GM12878 (cell line): ENCODE measurements around the gene STX16. TPM values are rescaled to one million over a fixed set of nuclear protein-coding genes. Genes with fewer than 3 reads are reported as not detected.

Experiments used
- ATAC-seq: fragments of 200-7000 bp; cut with Tn5 transposase; 3 replicates; pipeline ENCODE4 v1.9.1; 2020; ENCODE audit warnings: mild to moderate bottlenecking, moderate library complexity
- BruUV-seq: library from RNA; stranded (reverse); fragments of 400-500 nt; replicated peaks from 2 replicates; lab custom pipeline; 2021; lab: Mats Ljungman, UMichigan
- CTCF ChIA-PET: fragments of 300-600 bp; sonication (Branson Sonifier 250); formaldehyde crosslinking; extraction: SDS; loops from one replicate; lab custom pipeline; 2021; ENCODE audit warnings: inconsistent platforms; lab: Yijun Ruan, JAX
- POLR2A ChIA-PET: fragments of 350-600 bp; formaldehyde crosslinking; extraction: SDS; loops from one replicate; lab custom pipeline; 2021; ENCODE audit warnings: inconsistent platforms; lab: Charles Lee
- RAD21 ChIA-PET: fragments of 300-600 bp; sonication (Branson Sonifier 250); formaldehyde crosslinking; loops from one replicate; lab custom pipeline; 2023; ENCODE audit warnings: antibody characterized with exemption; ENCODE audit not compliant: unreplicated experiment; lab: Charles Lee
- SMC1A ChIA-PET: fragments of 300-600 bp; sonication (Branson Sonifier 250); formaldehyde crosslinking; loops from one replicate; lab custom pipeline; 2023; ENCODE audit not compliant: unreplicated experiment, uncharacterized antibody; lab: Charles Lee
- DNase-seq: peaks from one replicate; pipeline ENCODE4 v3.0.0-alpha.2; 2011; ENCODE audit warnings: low read depth, low spot score
- FAIRE-seq: peaks from 3 replicates; lab custom pipeline; 2011; peaks lifted over from hg19 to GRCh38; lab: Jason Lieb, UNC
- H2AFZ ChIP-seq: 2 replicates; pipeline ENCODE4 v1.6.0; 2011; ENCODE audit warnings: low read depth, low read length, control low read depth; ENCODE audit not compliant: control insufficient read depth
- H3K27ac ChIP-seq: 2 replicates; pipeline ENCODE4 v1.5.1; 2011; ENCODE audit warnings: control low read depth; ENCODE audit not compliant: control insufficient read depth, insufficient read depth
- H3K27me3 ChIP-seq, 2 experiments: replicated peaks in 1 of 2; 2 replicates each; pipeline versions ENCODE4 v1.6.0 to v1.6.1; 2011; ENCODE audit warnings: low read length in 1 of 2; ENCODE audit not compliant: control insufficient read depth in 2 of 2, insufficient read depth in 2 of 2
- H3K36me3 ChIP-seq, 2 experiments: 2 replicates each; pipeline ENCODE4 v1.5.1; 2011; ENCODE audit warnings: low read length in 1 of 2; ENCODE audit not compliant: control insufficient read depth in 2 of 2, insufficient read depth in 2 of 2
- H3K4me1 ChIP-seq: 2 replicates; pipeline ENCODE4 v1.6.1; 2011; ENCODE audit warnings: mild to moderate bottlenecking, low read length, moderate library complexity, mixed read lengths; ENCODE audit not compliant: control insufficient read depth, insufficient read depth
- H3K4me2 ChIP-seq: 2 replicates; pipeline ENCODE4 v1.6.0; 2011; ENCODE audit warnings: control low read depth; ENCODE audit not compliant: control insufficient read depth, insufficient read depth
- H3K4me3 ChIP-seq: fragments of 200-600 bp; sonication (generic); 2 replicates; pipeline ENCODE4 v1.5.1; 2016
- H3K79me2 ChIP-seq: 2 replicates; pipeline ENCODE4 v1.6.0; 2011; ENCODE audit warnings: low read length; ENCODE audit not compliant: control insufficient read depth, insufficient read depth
- H3K9ac ChIP-seq: 2 replicates; pipeline ENCODE4 v1.8.0; 2011; ENCODE audit warnings: low read length, control low read depth, mixed read lengths; ENCODE audit not compliant: control insufficient read depth, insufficient read depth
- H3K9me3 ChIP-seq: replicated peaks from 3 replicates; pipeline ENCODE4 v1.5.1; 2011; ENCODE audit warnings: mild to moderate bottlenecking, low read length; ENCODE audit not compliant: control insufficient read depth, insufficient read depth
- H4K20me1 ChIP-seq: 2 replicates; pipeline ENCODE4 v1.6.0; 2011; ENCODE audit not compliant: control insufficient read depth, insufficient read depth
- BMI1 ChIP-seq: fragments of 450-650 bp; IDR thresholded peaks from 2 replicates; pipeline ENCODE4 v1.6.1; 2016; ENCODE audit warnings: mild to moderate bottlenecking, moderate library complexity, borderline replicate concordance
- CHD4 ChIP-seq: fragments of 200-600 bp; sonication (generic); IDR thresholded peaks from 2 replicates; pipeline ENCODE4 v1.6.1; 2016; ENCODE audit warnings: mild to moderate bottlenecking
- HCFC1 ChIP-seq: fragments of 150-350 bp; IDR thresholded peaks from 2 replicates; pipeline ENCODE4 v1.6.1; 2014; ENCODE audit warnings: low read length
- HDAC2 ChIP-seq: fragments of 200-600 bp; sonication (generic); IDR thresholded peaks from 2 replicates; pipeline ENCODE4 v1.6.1; 2017
- HDGF ChIP-seq: fragments of 450-650 bp; IDR thresholded peaks from 2 replicates; pipeline ENCODE4 v1.6.1; 2016; ENCODE audit warnings: antibody characterized with exemption
- JUNB ChIP-seq: IDR thresholded peaks from 2 replicates; pipeline ENCODE4 v1.6.1; 2016; ENCODE audit warnings: antibody characterized with exemption, mild to moderate bottlenecking
- KDM1A ChIP-seq: fragments of 200-600 bp; sonication (generic); IDR thresholded peaks from 2 replicates; pipeline ENCODE4 v1.6.1; 2016; ENCODE audit warnings: borderline replicate concordance
- SMC3 ChIP-seq: IDR thresholded peaks from 2 replicates; pipeline ENCODE4 v1.6.1; 2011; ENCODE audit warnings: low read length, improper control_type of control experiment, borderline replicate concordance
- SPI1 ChIP-seq: IDR thresholded peaks from 2 replicates; pipeline ENCODE4 v1.6.1; 2011; ENCODE audit warnings: low read depth, mild to moderate bottlenecking, low read length, moderate library complexity, borderline replicate concordance; ENCODE audit not compliant: insufficient read depth
- SUZ12 ChIP-seq: fragments of 200-600 bp; sonication (generic); IDR thresholded peaks from one replicate; pipeline ENCODE4 v1.6.1; 2018; ENCODE audit warnings: antibody characterized with exemption, mild to moderate bottlenecking; ENCODE audit not compliant: unreplicated experiment
- WGBS: methylation state at CpG from one replicate; pipeline ENCODE4 v1.1.6; 2016; ENCODE audit warnings: low lambda C conversion rate; ENCODE audit not compliant: insufficient replicate concordance, insufficient coverage; ENCODE audit errors: missing lambda C conversion rate; 5-methylcytosine and 5-hydroxymethylcytosine counted together
- in situ Hi-C: fragments of 300-500 bp; cut with MboI; formaldehyde crosslinking; loops from 9 replicates; pipeline ENCODE4 v1.14.3; 2018; ENCODE audit warnings: mixed read lengths
- intact Hi-C: fragments of 100-400 bp; cut with micrococcal nuclease; formaldehyde crosslinking; loops from one replicate; pipeline ENCODE4 v1.14.2; 2022; ENCODE audit not compliant: unreplicated experiment
- polyA plus RNA-seq, 11 experiments: library from polyadenylated mRNA; depleted of rRNA in 4 of 11; unstranded in 6 of 11; stranded (reverse) in 5 of 11; fragments of >200 nt; fragmentation: Nextera tagmentation in 4 of 11; fragmentation: Illumina TruSeq in 1 of 11; extraction: Ambion mirVana in 4 of 11; extraction: Trizol in 1 of 11; gene quantifications; 1 replicate in 1 of 11; 2 replicates in 10 of 11; pipeline versions ENCODE4 v1.2.1 to v1.2.3, GENCODE V29; 2011 to 2016; ENCODE audit warnings: inconsistent platforms in 2 of 11, missing spikeins in 2 of 11, low read depth in 1 of 11
- total RNA-seq, 4 experiments: library from RNA; depleted of rRNA in 3 of 4; stranded (reverse); fragments of >200 nt in 3 of 4; fragmentation: Illumina TruSeq in 1 of 4; extraction: Trizol in 1 of 4; gene quantifications; 2 replicates each; pipeline versions ENCODE4 v1.2.1 to v1.2.3, GENCODE V29; 2013 to 2021
- TF ChIP-seq, protein P1 (sequence below): IDR thresholded peaks from 2 replicates; pipeline ENCODE4 v1.6.1; 2011; ENCODE audit warnings: borderline replicate concordance, low read depth, mild to moderate bottlenecking, moderate library complexity, low read length; ENCODE audit not compliant: insufficient read depth, poor library complexity, severe bottlenecking
- TF ChIP-seq, protein P2 (sequence below): IDR thresholded peaks from 2 replicates; pipeline ENCODE4 v1.6.1; 2011; ENCODE audit warnings: borderline replicate concordance, low read depth, mild to moderate bottlenecking, moderate library complexity, mixed read lengths, low read length; ENCODE audit not compliant: insufficient read depth; ENCODE audit errors: extremely low read length
- TF ChIP-seq, protein P3 (sequence below): fragments of 450-650 bp; IDR thresholded peaks from 2 replicates; pipeline ENCODE4 v1.6.1; 2017; ENCODE audit warnings: borderline replicate concordance
- TF ChIP-seq, protein P4 (sequence below): fragments of 450-650 bp; conservative IDR thresholded peaks from 2 replicates; pipeline ENCODE4 v1.6.1; 2017; ENCODE audit warnings: mild to moderate bottlenecking, moderate library complexity

STX16 gene
- total and polyA plus RNA-seq, 10 of the 15 experiments (the other 5 are each of a cell fraction or from before 2014, with no cell fraction given) = 6.3 to 68.4 (median 35.8) TPM

DNA sequence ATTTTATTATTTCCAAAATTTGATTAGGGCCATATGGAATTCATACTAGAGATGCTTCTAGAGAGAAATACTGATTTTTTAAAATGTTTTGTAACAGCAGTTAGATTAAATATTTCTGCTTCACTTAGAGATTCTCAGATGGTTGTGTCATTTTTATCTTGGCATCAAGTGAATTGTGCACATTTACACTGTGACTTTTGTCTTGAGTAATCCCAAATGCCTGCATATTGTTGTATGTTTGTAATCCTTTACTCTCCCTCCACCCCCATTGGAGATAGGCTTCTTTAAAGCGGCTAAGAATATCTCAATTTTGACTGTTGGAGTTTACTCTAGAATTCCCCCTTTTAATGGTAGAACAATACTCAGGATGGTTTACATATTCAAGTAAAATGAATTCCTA lies 19.0 kb downstream of the STX16 start:
- DNase-seq (no peak), ATAC-seq (no peak), FAIRE-seq (no peak)
- intact Hi-C loops = no loop called here
- Histone ChIP-seq H3K9me3 (no peaks in the 10 kb centered on the region), H3K9ac (no peak overlapping the region), H3K79me2 (peaks cover 3% of the 10 kb centered on the region), H3K27me3 (no peaks in the 10 kb centered on the region), H3K27ac (no peak overlapping the region), H3K36me3 (peaks cover 17 to 20% of the 10 kb centered on the region in 2 experiments), H4K20me1 (peaks cover 5% of the 10 kb centered on the region), H3K4me2 (no peak overlapping the region), H3K4me3 (no peak overlapping the region), H2AFZ (no peak overlapping the region), H3K4me1 (peaks cover 8% of the 10 kb centered on the region)
- ChIA-PET RAD21 (interaction anchor here (1.3 kb wide), 1 partner anchor 19 kb away, joined by 3 read pairs; the partner anchor contains the start of gene STX16), SMC1A (interaction anchor here (0.6 to 1.4 kb wide), 5 partner anchors 11 to 223 kb away, joined by 3 to 11 read pairs (median 5); partner anchors contain the start of gene STX16), CTCF (interaction anchor here (1.4 to 1.6 kb wide), 2 partner anchors 16 to 19 kb away, joined by 4 to 5 read pairs; partner anchors contain the start of gene STX16), POLR2A (no interaction called here)
- no TSS peak for BruUV-seq
- in situ Hi-C loops = loop anchor here (25.0 kb wide), 1 partner anchor 1283 kb away; the partner anchor contains the start of gene RBM38
- WGBS = 94% methylated on average over 1 of the region's 1 CpG
- TF ChIP-seq HDGF (no peak), JUNB (no peak), SUZ12 (no peak), BMI1 (no peak), SPI1 (no peak), KDM1A (no peak), HDAC2 (no peak), HCFC1 (no peak), SMC3 (no peak), CHD4 (no peak)
- TF ChIP-seq, protein P1, sequence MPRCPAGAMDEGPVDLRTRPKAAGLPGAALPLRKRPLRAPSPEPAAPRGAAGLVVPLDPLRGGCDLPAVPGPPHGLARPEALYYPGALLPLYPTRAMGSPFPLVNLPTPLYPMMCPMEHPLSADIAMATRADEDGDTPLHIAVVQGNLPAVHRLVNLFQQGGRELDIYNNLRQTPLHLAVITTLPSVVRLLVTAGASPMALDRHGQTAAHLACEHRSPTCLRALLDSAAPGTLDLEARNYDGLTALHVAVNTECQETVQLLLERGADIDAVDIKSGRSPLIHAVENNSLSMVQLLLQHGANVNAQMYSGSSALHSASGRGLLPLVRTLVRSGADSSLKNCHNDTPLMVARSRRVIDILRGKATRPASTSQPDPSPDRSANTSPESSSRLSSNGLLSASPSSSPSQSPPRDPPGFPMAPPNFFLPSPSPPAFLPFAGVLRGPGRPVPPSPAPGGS = no peak
- TF ChIP-seq, protein P2, sequence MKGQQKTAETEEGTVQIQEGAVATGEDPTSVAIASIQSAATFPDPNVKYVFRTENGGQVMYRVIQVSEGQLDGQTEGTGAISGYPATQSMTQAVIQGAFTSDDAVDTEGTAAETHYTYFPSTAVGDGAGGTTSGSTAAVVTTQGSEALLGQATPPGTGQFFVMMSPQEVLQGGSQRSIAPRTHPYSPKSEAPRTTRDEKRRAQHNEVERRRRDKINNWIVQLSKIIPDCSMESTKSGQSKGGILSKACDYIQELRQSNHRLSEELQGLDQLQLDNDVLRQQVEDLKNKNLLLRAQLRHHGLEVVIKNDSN = no peak
- TF ChIP-seq, protein P3, sequence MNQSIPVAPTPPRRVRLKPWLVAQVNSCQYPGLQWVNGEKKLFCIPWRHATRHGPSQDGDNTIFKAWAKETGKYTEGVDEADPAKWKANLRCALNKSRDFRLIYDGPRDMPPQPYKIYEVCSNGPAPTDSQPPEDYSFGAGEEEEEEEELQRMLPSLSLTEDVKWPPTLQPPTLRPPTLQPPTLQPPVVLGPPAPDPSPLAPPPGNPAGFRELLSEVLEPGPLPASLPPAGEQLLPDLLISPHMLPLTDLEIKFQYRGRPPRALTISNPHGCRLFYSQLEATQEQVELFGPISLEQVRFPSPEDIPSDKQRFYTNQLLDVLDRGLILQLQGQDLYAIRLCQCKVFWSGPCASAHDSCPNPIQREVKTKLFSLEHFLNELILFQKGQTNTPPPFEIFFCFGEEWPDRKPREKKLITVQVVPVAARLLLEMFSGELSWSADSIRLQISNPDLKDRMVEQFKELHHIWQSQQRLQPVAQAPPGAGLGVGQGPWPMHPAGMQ = no peak
- TF ChIP-seq, protein P4, sequence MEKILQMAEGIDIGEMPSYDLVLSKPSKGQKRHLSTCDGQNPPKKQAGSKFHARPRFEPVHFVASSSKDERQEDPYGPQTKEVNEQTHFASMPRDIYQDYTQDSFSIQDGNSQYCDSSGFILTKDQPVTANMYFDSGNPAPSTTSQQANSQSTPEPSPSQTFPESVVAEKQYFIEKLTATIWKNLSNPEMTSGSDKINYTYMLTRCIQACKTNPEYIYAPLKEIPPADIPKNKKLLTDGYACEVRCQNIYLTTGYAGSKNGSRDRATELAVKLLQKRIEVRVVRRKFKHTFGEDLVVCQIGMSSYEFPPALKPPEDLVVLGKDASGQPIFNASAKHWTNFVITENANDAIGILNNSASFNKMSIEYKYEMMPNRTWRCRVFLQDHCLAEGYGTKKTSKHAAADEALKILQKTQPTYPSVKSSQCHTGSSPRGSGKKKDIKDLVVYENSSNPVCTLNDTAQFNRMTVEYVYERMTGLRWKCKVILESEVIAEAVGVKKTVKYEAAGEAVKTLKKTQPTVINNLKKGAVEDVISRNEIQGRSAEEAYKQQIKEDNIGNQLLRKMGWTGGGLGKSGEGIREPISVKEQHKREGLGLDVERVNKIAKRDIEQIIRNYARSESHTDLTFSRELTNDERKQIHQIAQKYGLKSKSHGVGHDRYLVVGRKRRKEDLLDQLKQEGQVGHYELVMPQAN = no peak
